K562 (cell line): ENCODE measurements around the gene SLC16A14. TPM values are rescaled to one million over a fixed set of nuclear protein-coding genes. Genes with fewer than 3 reads are reported as not detected.
A peak's percentile ranks its signal among the peaks of the same experiment; 100 is the strongest.

ENCODE experiments used
- ATAC-seq: fragments of 200-7000 bp; cut with Tn5 transposase; 3 replicates; pipeline ENCODE4 v1.9.1; 2020; ENCODE audit warnings: moderate library complexity
- BruUV-seq: library from RNA; stranded (reverse); fragments of 400-500 nt; replicated peaks from 2 replicates; lab custom pipeline; 2021; lab: Mats Ljungman, UMichigan
- CTCF ChIA-PET: fragments of 300-600 bp; formaldehyde crosslinking; extraction: SDS; loops from one replicate; lab custom pipeline; 2021; ENCODE audit warnings: low intra/inter-chr PET ratio; lab: Yijun Ruan, JAX
- POLR2A ChIA-PET: fragments of 300-600, 350-650 bp; sonication (Branson Sonifier 250); formaldehyde crosslinking; extraction: SDS; loops from one replicate; lab custom pipeline; 2021; ENCODE audit warnings: antibody characterized with exemption, inconsistent platforms; lab: Yijun Ruan, JAX
- DNase-seq, 4 experiments: peaks; one replicate each; pipeline versions ENCODE4 v3.0.0 to v3.0.0-alpha.2; 2011 to 2018; ENCODE audit warnings: low spot score in 3 of 4, mixed read lengths in 3 of 4; ENCODE audit errors: extremely low read depth in 1 of 4
- FAIRE-seq: peaks from 2 replicates; lab custom pipeline; 2011; peaks lifted over from hg19 to GRCh38; lab: Jason Lieb, UNC
- H2AFZ ChIP-seq: 2 replicates; pipeline ENCODE4 v1.6.0; 2011; ENCODE audit warnings: low read depth, low read length, control low read depth, inconsistent platforms
- H3K27ac ChIP-seq: fragments of 200-600 bp; 3 replicates; pipeline ENCODE4 v1.8.0; 2011; ENCODE audit warnings: low read depth, mild to moderate bottlenecking, control low read depth, inconsistent platforms, low read length, moderate library complexity, mixed read lengths; ENCODE audit errors: extremely low read depth
- H3K27me3 ChIP-seq, 2 experiments: fragments of 300-600 bp in 1 of 2; 2 replicates in 1 of 2; 3 replicates in 1 of 2; pipeline versions ENCODE4 v1.6.0 to v1.8.0; 2011; ENCODE audit warnings: inconsistent platforms in 2 of 2, low read length in 2 of 2, mild to moderate bottlenecking in 1 of 2, mixed read lengths in 1 of 2, moderate library complexity in 1 of 2; ENCODE audit not compliant: control insufficient read depth in 2 of 2, insufficient read depth in 2 of 2
- H3K36me3 ChIP-seq: fragments of 300-600 bp; 3 replicates; pipeline ENCODE4 v1.8.0; 2011; ENCODE audit warnings: mild to moderate bottlenecking, low read length, inconsistent platforms; ENCODE audit not compliant: control insufficient read depth, insufficient read depth
- H3K4me1 ChIP-seq, 2 experiments: fragments of 200-600 bp in 1 of 2; replicated peaks in 1 of 2; 2 replicates in 1 of 2; 3 replicates in 1 of 2; pipeline versions ENCODE4 v1.5.1 to v1.8.0; 2011; ENCODE audit warnings: inconsistent platforms in 2 of 2, low read length in 2 of 2, mild to moderate bottlenecking in 1 of 2, mixed read lengths in 1 of 2, moderate library complexity in 1 of 2; ENCODE audit not compliant: control insufficient read depth in 2 of 2, insufficient read depth in 2 of 2
- H3K4me2 ChIP-seq: 2 replicates; pipeline ENCODE4 v1.6.1; 2011; ENCODE audit warnings: low read length, control low read depth, inconsistent platforms, mixed read lengths; ENCODE audit not compliant: insufficient read depth
- H3K4me3 ChIP-seq: fragments of 200-600 bp; sonication (generic), shearing (Covaris generic); 2 replicates; pipeline ENCODE4 v1.5.1; 2016; ENCODE audit warnings: control low read depth, inconsistent platforms
- H3K79me2 ChIP-seq: fragments of 200-600 bp; 3 replicates; pipeline ENCODE4 v1.8.0; 2011; ENCODE audit warnings: low read length, inconsistent platforms; ENCODE audit not compliant: control insufficient read depth, insufficient read depth
- H3K9ac ChIP-seq, 2 experiments: 2 replicates each; pipeline versions ENCODE4 v1.6.0 to v1.6.1; 2011; ENCODE audit warnings: low read depth in 2 of 2, low read length in 2 of 2, control low read depth in 1 of 2, inconsistent platforms in 1 of 2, mild to moderate bottlenecking in 1 of 2, mixed read lengths in 1 of 2; ENCODE audit not compliant: insufficient read depth in 1 of 2
- H3K9me1 ChIP-seq: one replicate; pipeline ENCODE4 v1.6.0; 2011; ENCODE audit warnings: inconsistent platforms, mild to moderate bottlenecking, low read length, moderate library complexity; ENCODE audit not compliant: control insufficient read depth, insufficient read depth
- H3K9me3 ChIP-seq: replicated peaks from 2 replicates; pipeline ENCODE4 v1.5.1; 2011; ENCODE audit warnings: low read depth, low read length, inconsistent platforms; ENCODE audit not compliant: control insufficient read depth, insufficient read depth
- H4K20me1 ChIP-seq: replicated peaks from 2 replicates; pipeline ENCODE4 v1.6.1; 2011; ENCODE audit warnings: low read length, inconsistent platforms, mixed read lengths; ENCODE audit not compliant: control insufficient read depth, insufficient read depth
- ARID2 ChIP-seq: fragments of 450-650 bp; IDR thresholded peaks from 2 replicates; pipeline ENCODE4 v1.6.1; 2017; ENCODE audit warnings: antibody characterized with exemption, mild to moderate bottlenecking
- GABPB2 ChIP-seq: fragments of 250-450 bp; sonication (Bioruptor Pico); conservative IDR thresholded peaks from 2 replicates; pipeline ENCODE4 v1.5.1; 2021; ENCODE audit warnings: mild to moderate bottlenecking
- HNRNPL ChIP-seq: fragments of 200-400 bp; formaldehyde crosslinking; IDR thresholded peaks from 2 replicates; pipeline ENCODE4 v1.6.1; 2017; ENCODE audit warnings: low read depth, mild to moderate bottlenecking, low read length
- KDM1A ChIP-seq, 2 experiments: fragments of 450-650 bp; IDR thresholded peaks; 2 replicates each; pipeline ENCODE4 v1.6.1; 2016; ENCODE audit warnings: mild to moderate bottlenecking in 2 of 2
- MAFG ChIP-seq: fragments of 450-650 bp; conservative IDR thresholded peaks from 2 replicates; pipeline ENCODE4 v1.6.1; 2016; ENCODE audit warnings: missing genetic modification characterization, missing compliant biosample characterization
- MCM2 ChIP-seq: fragments of 450-650 bp; IDR thresholded peaks from 2 replicates; pipeline ENCODE4 v1.6.1; 2017; ENCODE audit warnings: low read depth, mild to moderate bottlenecking
- MCM5 ChIP-seq: fragments of 450-650 bp; IDR thresholded peaks from 2 replicates; pipeline ENCODE4 v1.6.1; 2016; ENCODE audit warnings: low read depth
- NELFE ChIP-seq: IDR thresholded peaks from 2 replicates; pipeline ENCODE4 v1.6.1; 2011; ENCODE audit warnings: mild to moderate bottlenecking; ENCODE audit not compliant: insufficient read depth, insufficient read length
- NFE2 ChIP-seq: IDR thresholded peaks from 2 replicates; pipeline ENCODE4 v1.6.1; 2014; ENCODE audit warnings: antibody characterized with exemption, low read depth
- POLR2B ChIP-seq: fragments of 450-650 bp; IDR thresholded peaks from 2 replicates; pipeline ENCODE4 v1.6.1; 2018; ENCODE audit warnings: low read depth; ENCODE audit not compliant: partially characterized antibody
- SMAD4 ChIP-seq: fragments of 250-450 bp; sonication (Bioruptor Pico); conservative IDR thresholded peaks from 2 replicates; pipeline ENCODE4 v1.8.0; 2021; ENCODE audit warnings: inconsistent platforms, mild to moderate bottlenecking, moderate library complexity
- STAT5B ChIP-seq: fragments of 250-450 bp; sonication (Bioruptor Pico); IDR thresholded peaks from 2 replicates; pipeline ENCODE4 v1.8.0; 2021; ENCODE audit warnings: mild to moderate bottlenecking, inconsistent platforms
- ZEB2 ChIP-seq: fragments of 450-650 bp; IDR thresholded peaks from 2 replicates; pipeline ENCODE4 v1.6.1; 2016
- ZNF174 ChIP-seq: fragments of 250-450 bp; sonication (Bioruptor Pico); IDR thresholded peaks from 2 replicates; pipeline ENCODE4 v1.4.0; 2020; ENCODE audit warnings: mild to moderate bottlenecking
- ZNF175 ChIP-seq: fragments of 200-800 bp; sonication (Bioruptor generic); IDR thresholded peaks from 2 replicates; pipeline ENCODE4 v1.6.1; 2016; ENCODE audit warnings: low read depth, mild to moderate bottlenecking, missing genetic modification characterization, missing compliant biosample characterization
- WGBS: fragments of 100-300 bp; shearing (Covaris generic); methylation state at CpG from one replicate; pipeline ENCODE4 v1.1.6; 2016; ENCODE audit warnings: low coverage, mixed read lengths; ENCODE audit not compliant: insufficient coverage; ENCODE audit errors: missing lambda C conversion rate; 5-methylcytosine and 5-hydroxymethylcytosine counted together
- in situ Hi-C: fragments of 300-500 bp; cut with MboI; formaldehyde crosslinking; loops from 4 replicates; pipeline ENCODE4 v1.15.0; 2018; ENCODE audit warnings: inconsistent platforms, mixed read lengths
- intact Hi-C: fragments of 100-400 bp; cut with micrococcal nuclease; formaldehyde crosslinking; loops from 2 replicates; pipeline ENCODE4 v1.14.2; 2022
- polyA plus RNA-seq, 8 experiments: library from polyadenylated mRNA; depleted of rRNA in 4 of 8; stranded (reverse) in 5 of 8; unstranded in 3 of 8; fragments of >200 nt; fragmentation: Nextera tagmentation in 2 of 8; fragmentation: Illumina TruSeq in 1 of 8; extraction: Ambion mirVana in 2 of 8; extraction: Trizol in 1 of 8; gene quantifications; 2 replicates each; pipeline versions ENCODE4 v1.2.1 to v1.2.3, GENCODE V29; 2011 to 2014; ENCODE audit warnings: inconsistent platforms in 1 of 8, missing spikeins in 1 of 8
- total RNA-seq, 7 experiments: library from RNA; depleted of rRNA in 6 of 7; stranded (reverse); fragments of >200 nt in 6 of 7; fragmentation: Illumina TruSeq in 2 of 7; extraction: Trizol in 2 of 7; gene quantifications; 2 replicates each; pipeline versions ENCODE4 v1.2.1 to v1.2.3, GENCODE V29; 2011 to 2021; ENCODE audit warnings: low replicate concordance in 1 of 7
- TF ChIP-seq, protein P1 (sequence below): fragments of 450-650 bp; formaldehyde crosslinking; IDR thresholded peaks from 2 replicates; pipeline ENCODE4 v1.4.0; 2022; ENCODE audit warnings: mild to moderate bottlenecking, moderate library complexity

The SLC16A14 gene
- total and polyA plus RNA-seq, 9 of the 15 experiments (the other 6 are each of a cell fraction or from before 2014, with no cell fraction given): not detected

DNA sequence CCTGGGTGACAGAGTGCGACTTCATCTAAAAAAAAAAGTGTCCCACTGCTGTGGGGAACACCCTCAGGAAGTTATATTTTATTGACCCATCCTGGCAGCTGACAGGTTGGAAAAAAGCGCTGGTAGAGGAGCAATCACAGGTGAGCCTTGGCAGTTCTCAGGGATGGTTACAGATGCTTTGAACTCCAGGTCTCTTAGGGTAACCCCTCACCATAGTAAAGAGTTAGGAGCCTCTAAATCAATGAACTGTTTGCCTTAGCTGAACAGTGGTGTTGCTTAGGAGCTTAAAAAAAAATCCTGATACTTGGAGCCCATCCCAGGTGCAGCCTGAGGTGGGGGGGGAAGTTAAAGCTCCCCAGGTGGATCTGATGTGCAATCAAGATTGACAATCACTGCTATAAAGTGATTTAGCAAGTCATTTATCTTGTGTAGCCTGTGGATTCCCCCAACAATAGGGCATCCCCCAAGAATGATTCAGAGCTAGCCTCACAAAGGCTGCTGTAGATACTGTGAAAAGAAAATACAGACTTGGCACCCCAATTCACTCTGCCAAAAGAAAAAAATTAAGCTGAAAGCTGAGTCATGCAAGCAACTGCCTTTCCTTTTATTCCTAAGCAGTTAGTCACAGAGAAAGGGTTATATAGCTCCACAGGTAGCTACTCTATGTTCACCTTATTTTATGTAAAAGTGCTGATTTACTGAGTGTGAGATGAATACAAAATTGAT, 14.8 kb downstream of the SLC16A14 start:
- 8% methylated on average over 2 of the region's 2 CpGs for WGBS
- no peaks in the 10 kb centered on the region for H4K20me1 ChIP-seq
- H3K4me3 ChIP-seq: no peak overlapping the region
- BruUV-seq: no TSS peak
- H3K9ac ChIP-seq: no peak overlapping the region
- H3K4me1 ChIP-seq: no peaks in the 10 kb centered on the region; a peak in 1 of 5 replicates
- FAIRE-seq (no peak), DNase-seq (no peak), ATAC-seq (no peak)
- in situ Hi-C loops: no loop called here
- H3K27me3 ChIP-seq: no peaks in the 10 kb centered on the region
- POLR2A ChIA-PET: interaction anchor here (1.2 kb wide), 1 partner anchor 133 kb away, joined by 3 read pairs; no protein-coding TSS in a partner anchor
- no peaks in the 10 kb centered on the region for H3K79me2 ChIP-seq
- H3K4me2 ChIP-seq: no peak overlapping the region
- no peaks in the 10 kb centered on the region for H3K36me3 ChIP-seq
- no peak overlapping the region for H3K27ac ChIP-seq
- no peaks in the 10 kb centered on the region for H3K9me3 ChIP-seq
- no peak overlapping the region for H2AFZ ChIP-seq
- no peaks in the 10 kb centered on the region for H3K9me1 ChIP-seq
- intact Hi-C loops: no loop called here
- CTCF ChIA-PET: no interaction called here
- TF ChIP-seq ZNF174 (CRISPR knock-in tag) (no peak), MCM2 (no peak), POLR2B (no peak), MAFG (peak; percentile 24; the same call in 1 of the 2 replicates), GABPB2 (CRISPR knock-in tag) (no peak), ZEB2 (no peak), ZNF175 (CRISPR knock-in tag) (no peak), STAT5B (no peak), NFE2 (0 out of 2 replicates have a peak, but pooled peaks have one; percentile 37), KDM1A (IDR thresholded peaks at IDR 0.05) (no peak), ARID2 (no peak), HNRNPL (no peak), MCM5 (no peak), SMAD4 (no peak), NELFE (no peak)
- TF ChIP-seq, protein P1, sequence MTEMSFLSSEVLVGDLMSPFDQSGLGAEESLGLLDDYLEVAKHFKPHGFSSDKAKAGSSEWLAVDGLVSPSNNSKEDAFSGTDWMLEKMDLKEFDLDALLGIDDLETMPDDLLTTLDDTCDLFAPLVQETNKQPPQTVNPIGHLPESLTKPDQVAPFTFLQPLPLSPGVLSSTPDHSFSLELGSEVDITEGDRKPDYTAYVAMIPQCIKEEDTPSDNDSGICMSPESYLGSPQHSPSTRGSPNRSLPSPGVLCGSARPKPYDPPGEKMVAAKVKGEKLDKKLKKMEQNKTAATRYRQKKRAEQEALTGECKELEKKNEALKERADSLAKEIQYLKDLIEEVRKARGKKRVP (CRISPR knock-in tag): no peak
